NOMO-1 (cell line): Measurements from ENCODE around the gene ADPRM.

Experiments
- DNase-seq, 2 experiments: peaks; one replicate each; lab custom pipeline; 2025; ENCODE audit not compliant: unreplicated experiment in 2 of 2; lab: John Stamatoyannopoulos, UW

ADPRM gene

GRCh38 chr17:10738521-10739258 is 41.3 kb downstream of the ADPRM start:
- no peak for DNase-seq

- DNase-seq: no peak
These were observed 42.0 kb downstream of the ADPRM start for GRCh38 chr17:10739386-10739785.

GRCh38 chr17:10741416-10742135 is 44.2 kb downstream of the ADPRM start:
- no peak for DNase-seq

GRCh38 chr17:10742431-10742830 is 45.0 kb downstream of the ADPRM start:
- no peak for DNase-seq

GRCh38 chr17:10743316-10744009 is 46.1 kb downstream of the ADPRM start:
- DNase-seq: no peak

- DNase-seq: no peak
These were observed 47.2 kb downstream of the ADPRM start for GRCh38 chr17:10744501-10745000.

- DNase-seq: no peak
These were observed 47.8 kb downstream of the ADPRM start for GRCh38 chr17:10745231-10745630.

- no peak for DNase-seq
These were observed 51.3 kb downstream of the ADPRM start for GRCh38 chr17:10748531-10749181.

GRCh38 chr17:10750210-10750609 is 52.8 kb downstream of the ADPRM start:
- DNase-seq: no peak

GRCh38 chr17:10751563-10751962 is 54.2 kb downstream of the ADPRM start:
- no peak for DNase-seq

- no peak for DNase-seq
These were observed 55.3 kb downstream of the ADPRM start for GRCh38 chr17:10752696-10753095.

GRCh38 chr17:10754109-10754508 is 56.7 kb downstream of the ADPRM start:
- peak in 1 of 2 experiments; percentile 9 for DNase-seq

- DNase-seq: no peak
These were observed 57.6 kb downstream of the ADPRM start for GRCh38 chr17:10754861-10755591.

- DNase-seq: no peak
These were observed 58.3 kb downstream of the ADPRM start for GRCh38 chr17:10755592-10756127.

- no peak for DNase-seq
These were observed 58.8 kb downstream of the ADPRM start for GRCh38 chr17:10756185-10756584.

GRCh38 chr17:10756619-10757018 is 59.2 kb downstream of the ADPRM start:
- no peak for DNase-seq

- DNase-seq: no peak
These were observed 59.7 kb downstream of the ADPRM start for GRCh38 chr17:10757067-10757466.

GRCh38 chr17:10757647-10758046 is 60.3 kb downstream of the ADPRM start:
- DNase-seq: no peak

- DNase-seq: no peak
These were observed 60.7 kb downstream of the ADPRM start for GRCh38 chr17:10758062-10758461.
